Stimulated activated CD4-positive, alpha-beta T cell treated with anti-CD3 and anti-CD28 coated beads, Interleukin-2, amount 100 ng/mL, for 48 hours (primary cell): ENCODE measurements around the gene SOCS1.
A peak's percentile ranks its signal among the peaks of the same experiment; 100 is the strongest.

ENCODE experiments used
- DNase-seq, 2 donors: peaks; one replicate each; pipeline ENCODE4 v3.0.0-alpha.2; 2020

Gene SOCS1

GRCh38 chr16:11242658-11243057 is 13.3 kb downstream of the SOCS1 start:
- no peak for DNase-seq

DNA sequence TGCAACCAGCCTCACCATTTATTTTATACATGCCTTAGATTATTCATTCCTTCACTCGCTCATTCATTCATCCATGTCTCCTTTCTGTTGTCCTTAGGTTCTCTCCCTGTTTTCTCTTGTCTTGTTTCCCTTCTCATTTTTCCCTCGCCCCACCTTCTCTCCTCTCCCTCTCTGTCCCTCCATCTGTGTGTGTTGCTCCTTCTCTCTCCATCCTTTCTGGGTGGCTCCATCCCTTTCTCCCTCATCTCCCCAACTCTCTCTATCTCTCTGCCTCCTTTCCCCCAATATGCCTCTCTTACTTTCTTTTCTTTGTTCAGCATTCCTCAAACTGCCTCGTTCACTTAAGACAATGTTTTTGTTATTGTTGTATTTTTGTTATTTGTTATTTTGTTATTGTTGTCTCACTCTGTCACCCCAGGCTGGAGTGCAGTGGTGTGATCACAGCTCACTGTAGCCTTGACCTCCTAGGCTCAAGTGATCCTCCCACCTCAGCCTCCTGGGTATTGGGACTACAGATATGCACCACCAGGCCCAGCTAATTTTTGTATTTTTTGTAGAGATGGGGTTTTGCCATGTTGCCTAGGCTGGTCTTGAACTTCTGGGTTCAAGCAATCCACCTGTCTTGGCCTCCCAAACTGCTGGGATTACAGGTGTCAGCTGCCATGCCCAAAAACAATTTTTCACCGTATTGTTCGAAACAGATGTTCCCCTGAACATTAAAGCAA is 14.4 kb downstream of the SOCS1 start:
- no peak for DNase-seq

DNA sequence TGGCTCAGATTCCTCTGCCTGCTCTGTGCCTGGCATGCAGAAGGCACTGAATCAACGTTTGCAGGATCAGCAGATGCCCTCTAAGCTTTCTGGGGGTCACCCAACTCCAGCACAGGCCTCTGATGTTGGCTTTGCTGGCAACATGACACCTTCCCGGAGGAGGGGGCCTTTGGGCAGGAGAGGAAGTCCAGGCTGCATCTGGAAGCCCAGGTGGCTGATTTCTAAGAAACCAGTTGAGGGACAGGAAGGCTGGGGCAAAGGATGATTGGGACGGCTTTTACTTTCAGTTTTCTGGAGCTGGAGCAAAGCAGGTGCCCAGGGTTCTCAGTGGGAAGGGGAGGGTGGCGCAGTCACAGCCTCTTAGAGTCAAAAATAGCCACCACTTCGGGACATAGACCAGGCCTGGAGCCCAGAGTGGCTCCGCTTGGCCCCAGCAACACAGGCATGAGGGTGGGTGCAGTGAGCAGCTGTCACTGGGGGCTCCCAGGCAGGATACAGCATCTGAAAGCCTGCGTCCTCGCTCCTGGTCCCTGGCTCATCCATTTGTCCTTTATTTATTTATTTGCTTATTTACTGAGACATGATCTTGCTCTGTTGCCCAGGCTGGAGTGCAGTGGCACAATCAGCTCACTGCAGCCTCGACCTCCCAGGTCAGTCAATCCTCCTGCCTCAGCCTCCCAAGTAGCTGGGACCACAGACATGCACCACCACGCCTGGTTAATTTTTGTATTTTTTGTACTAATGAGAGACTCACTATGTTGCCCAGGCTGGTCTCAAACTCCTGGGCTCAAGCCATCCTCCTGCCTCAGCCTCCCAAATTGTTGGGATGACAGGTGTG is 15.1 kb downstream of the SOCS1 start:
- no peak for DNase-seq

DNA sequence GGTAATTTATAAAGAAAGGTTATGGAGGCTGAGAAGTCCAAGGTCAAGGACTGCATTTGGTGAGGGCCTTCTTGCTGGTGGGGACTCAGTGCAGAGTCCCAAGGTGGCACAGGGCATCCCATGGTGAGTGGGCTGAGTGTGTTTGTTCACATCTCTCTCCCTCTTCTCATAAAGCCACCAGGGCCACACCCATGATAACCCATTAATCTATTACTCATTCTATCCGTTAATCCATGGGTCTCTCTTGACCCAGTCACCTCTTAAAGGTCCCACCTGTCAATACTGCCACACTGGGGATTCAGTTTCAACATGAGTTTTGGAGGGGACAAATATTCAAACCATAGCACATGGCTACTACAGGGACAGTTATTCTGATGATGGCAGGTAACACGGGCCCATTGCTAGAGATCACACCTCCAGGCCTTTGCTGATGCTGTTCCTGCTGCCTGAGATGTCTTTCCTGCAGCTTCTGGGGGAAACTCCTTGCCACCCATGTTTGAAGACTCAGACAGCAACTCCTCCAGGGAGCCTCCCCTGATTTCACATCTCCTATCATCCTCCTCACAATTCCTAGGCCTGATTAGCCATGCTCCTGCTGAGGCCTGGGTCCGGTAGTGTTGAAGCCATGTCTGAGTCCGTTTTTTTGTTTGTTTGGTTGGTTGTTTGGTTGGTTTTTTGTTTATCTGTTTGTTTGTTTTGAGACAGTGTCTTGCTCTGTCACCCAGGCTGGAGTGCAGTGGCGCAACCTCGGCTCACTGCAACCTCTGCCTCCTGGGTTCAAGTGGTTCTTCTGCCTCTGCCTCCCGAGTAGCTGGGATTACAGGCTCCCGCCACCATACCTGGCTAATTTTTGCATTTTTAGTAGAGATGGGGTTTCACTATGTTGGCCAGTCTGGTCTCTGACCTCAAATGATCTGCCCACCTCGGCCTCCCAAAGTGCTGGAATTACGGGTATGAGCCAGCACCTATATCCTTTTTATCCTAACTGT is 16.1 kb downstream of the SOCS1 start:
- DNase-seq: no peak

DNA sequence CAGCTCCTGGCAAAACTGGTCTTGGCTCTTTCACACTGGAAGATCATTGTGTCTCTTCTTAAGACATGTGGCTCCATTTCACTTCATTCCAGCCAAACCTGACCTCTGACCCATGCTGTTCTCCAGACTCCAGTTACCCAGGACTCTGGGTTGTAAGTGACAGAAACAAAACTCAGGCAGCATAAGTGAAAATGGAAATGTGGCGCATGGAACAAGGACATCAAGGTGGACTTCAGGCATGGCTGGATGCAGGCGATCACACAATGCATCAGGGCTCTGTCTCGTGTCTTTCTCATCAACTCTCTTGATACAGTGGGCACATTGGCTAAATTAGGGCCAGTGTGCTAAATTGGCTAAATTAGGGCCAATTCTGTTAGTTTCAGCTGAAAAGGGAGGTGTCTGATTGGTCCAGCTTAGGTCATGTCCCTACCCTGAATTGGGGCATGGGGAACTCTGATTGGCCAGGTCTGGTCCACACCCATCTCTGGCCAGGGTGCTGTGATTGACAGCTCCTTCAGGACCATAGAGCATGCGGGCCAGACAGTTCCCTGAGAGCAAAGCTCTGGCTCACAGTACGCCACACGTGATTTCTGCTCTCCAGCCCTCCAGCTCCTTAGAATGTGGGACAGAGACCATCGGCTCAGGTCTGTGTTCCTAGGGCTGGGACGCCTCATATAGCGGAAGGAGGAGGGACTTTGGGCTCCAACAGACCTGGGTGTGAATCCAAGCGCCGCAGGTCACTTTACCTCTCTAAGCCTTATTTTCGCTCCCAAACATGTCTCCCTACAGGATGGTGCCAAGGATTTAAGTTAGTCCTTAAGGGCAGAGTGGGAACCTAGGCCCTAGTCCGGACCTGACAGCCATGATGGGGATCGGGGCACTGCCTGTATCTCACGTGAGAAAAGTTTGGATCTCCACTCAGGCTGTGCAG is 17.5 kb downstream of the SOCS1 start:
- DNase-seq: no peak

DNA sequence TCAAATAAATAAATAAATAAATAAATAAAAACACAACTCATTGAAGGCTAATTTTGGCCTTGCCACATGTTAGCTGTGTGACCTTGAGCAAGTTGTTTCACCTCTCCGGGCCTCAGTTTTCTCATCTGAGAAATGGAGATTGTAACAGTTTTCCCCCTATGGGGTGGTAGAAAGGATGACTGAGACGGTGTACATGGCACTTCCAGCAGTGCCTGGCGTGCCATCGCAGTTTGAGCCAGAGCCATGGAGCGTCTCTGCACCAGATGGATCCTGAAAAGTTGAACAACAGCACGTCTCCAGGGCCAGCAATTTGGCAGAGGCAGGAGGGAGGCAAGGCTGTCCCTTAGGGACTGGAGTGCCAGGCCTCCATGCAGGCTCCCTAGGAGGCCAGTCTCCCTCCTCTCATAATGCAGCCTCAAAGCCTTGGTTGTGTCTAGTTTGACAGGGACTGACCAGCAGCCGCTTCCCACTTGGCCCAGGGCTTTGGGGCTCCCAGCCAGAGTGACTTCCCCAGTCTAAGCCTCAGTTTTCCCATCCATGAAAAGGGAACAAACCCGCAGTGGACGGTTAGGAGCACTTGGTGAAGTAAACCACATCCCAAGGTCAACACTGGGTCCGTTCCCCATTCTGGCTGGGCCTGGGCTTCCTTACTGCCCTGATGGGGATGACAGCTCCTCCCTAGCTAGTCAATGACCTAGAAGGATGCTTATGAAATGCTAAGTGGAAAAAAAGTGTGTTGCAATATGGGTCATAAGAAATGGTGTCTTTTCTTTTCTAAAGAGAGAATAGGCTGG is 19.3 kb downstream of the SOCS1 start:
- no peak for DNase-seq

DNA sequence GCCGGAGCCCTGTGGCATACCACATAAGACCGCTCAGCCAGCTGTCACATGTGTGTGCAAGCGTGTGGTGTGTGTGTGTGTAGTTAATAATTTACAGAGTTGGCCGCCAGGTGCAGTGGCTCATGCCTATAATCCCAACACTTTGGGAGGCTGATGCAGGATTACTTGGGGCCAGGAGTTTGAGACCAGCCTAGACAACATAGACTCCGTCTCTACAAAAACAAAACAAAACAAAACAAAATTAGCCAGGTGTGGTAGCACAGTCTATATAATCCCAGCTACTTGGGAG is 20.4 kb downstream of the SOCS1 start:
- no peak for DNase-seq

GRCh38 chr16:11234884-11235702 is 20.9 kb downstream of the SOCS1 start:
- no peak for DNase-seq

DNA sequence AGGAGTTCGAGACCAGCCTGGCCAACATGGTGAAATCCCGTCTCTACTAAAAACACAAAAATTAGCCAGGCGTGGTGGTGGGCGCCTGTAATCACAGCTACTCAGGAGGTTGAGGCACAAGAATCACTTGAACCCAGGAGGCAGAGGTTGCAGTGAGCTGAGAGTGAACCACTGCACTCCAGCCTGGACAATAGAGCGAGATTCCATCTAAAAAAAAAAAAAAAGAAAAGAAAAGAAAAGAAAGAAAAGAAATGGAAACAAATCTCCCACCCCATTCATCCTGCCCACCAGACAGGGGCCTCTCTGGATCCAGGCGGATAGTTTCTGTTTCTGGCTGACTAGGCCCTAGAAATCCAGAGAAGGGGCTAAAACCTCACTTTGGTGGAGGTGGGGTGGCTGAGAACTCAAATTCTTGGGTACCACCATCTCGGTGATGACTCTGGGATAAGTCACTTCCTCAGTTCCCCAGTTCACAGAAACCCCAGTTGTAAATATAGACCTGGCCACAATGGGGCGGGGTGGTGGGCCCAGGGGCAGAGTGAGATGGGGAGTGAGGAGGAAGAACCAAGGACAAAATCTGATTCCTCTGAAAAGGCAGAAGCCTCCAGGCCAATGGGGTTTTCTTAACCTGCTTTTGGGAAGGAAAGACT is 22.2 kb downstream of the SOCS1 start:
- peak; percentile 73 to 76 for DNase-seq

- DNase-seq: peak; percentile 84 to 89
Measured at GRCh38 chr16:11232852-11233726, 22.9 kb downstream of the SOCS1 start.

DNA sequence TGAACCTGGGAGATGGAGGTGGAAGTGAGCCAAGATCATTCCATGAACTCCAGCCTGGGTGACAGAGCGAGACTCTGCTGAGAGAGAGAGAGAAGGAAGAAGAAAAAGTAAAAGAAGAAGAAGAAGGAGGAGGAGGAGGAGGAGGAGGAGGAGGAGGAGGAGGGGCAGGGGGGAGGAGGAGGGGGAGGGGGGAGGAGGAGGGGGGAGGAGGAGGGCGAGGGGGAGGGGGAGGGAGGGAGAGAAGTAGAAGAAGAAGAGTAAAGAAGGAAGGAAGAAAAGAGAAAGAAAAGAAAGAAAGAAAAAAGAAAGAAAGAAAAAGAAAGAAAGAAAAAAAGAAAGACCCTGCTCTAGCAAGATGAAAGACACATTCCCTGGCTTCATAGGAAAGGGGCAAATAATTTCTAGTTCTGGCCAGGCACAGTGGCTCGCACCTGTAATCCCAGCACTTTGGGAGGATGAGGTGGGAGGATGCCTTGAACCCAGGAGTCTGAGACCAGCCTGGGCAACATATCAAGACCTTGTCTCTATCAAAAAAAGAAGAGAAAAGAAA is 23.6 kb downstream of the SOCS1 start:
- DNase-seq: no peak

- no peak for DNase-seq
Measured at GRCh38 chr16:11231367-11231970, 24.5 kb downstream of the SOCS1 start.

GRCh38 chr16:11229906-11230305 is 26.1 kb downstream of the SOCS1 start:
- no peak for DNase-seq

GRCh38 chr16:11229432-11229831 is 26.6 kb downstream of the SOCS1 start:
- DNase-seq: no peak

- no peak for DNase-seq
Measured at GRCh38 chr16:11225677-11226549, 30.1 kb downstream of the SOCS1 start.

DNA sequence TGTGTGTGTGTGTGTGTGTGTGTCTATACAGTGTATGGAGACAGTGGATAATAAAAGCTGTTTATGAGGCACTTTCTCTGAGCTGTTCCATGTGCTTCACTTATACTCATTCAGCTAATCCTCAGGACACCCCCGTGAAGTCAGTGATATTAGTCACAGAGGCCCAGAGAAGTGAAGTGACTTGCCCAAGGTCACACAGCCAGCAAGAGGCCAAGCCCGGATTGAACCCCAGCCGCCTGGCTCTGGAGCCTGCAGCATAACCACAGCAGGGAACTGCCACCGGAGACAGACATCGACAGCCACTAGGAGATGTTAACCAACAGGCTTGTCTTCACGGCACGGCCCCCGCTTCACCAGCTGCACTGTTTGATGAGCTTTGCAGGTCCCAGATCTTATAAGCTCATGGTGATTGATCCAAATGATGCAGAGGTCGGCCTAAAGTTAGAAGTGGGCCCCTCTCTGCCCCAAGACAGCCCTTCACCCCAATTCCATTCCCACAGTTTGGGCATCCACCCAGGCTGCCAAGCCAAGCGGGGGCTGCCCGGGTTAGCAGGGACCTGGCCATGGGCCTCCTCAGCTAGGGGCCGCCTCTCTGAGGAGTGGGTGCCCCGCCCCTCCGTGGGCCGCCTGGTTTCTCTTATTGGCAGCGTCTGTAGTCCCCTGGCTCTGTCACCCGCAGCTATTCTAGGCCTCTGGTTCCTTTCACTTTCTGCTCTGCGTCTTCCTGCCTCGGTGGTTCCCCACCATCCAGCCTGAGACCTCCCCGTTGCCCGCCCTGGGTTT is 30.9 kb downstream of the SOCS1 start:
- DNase-seq: peak; percentile 72 to 76
